ENCODE data around the gene CLIP4.

GRCh38 chr2:29106980-29107388, 8.2 kb upstream of the CLIP4 start:
- TF ChIP-seq CTCF (conservative IDR thresholded peaks at IDR 0.05; ENCODE audit: low read depth, low read length) (no peak), EZH2phosphoT487 (IDR thresholded peaks at IDR 0.05; ENCODE audit: borderline replicate concordance, low read length) (no peak)
